ENCODE data around the gene SESTD1. TPM values are rescaled to one million over a fixed set of nuclear protein-coding genes. Genes with fewer than 3 reads are reported as not detected.

SESTD1 gene
- total RNA-seq, 1 experiment from 2014 or later, result 26.6 TPM

GRCh38 chr2:179235463-179236108, 29.0 kb downstream of the SESTD1 start:
- BruUV-seq (replicated peaks), result no TSS peak
- Histone ChIP-seq H3K36me3 (ENCODE audit: control insufficient read depth in 1 of 2, insufficient read depth in 2 of 2, low read length in 2 of 2) (no peaks in the 10 kb centered on the region), H3K27ac (ENCODE audit: low read depth, low read length) (no peak overlapping the region), H3K4me2 (ENCODE audit: low read length) (no peak overlapping the region), H3K4me1 (ENCODE audit: control insufficient read depth in 1 of 2, insufficient read depth in 2 of 2, low read length in 2 of 2) (peaks cover 38 to 48% of the 10 kb centered on the region in 2 experiments), H3K9ac (ENCODE audit: low read length) (no peak overlapping the region), H3K9me3 (ENCODE audit: control insufficient read depth in 1 of 2, insufficient read depth in 1 of 2, low read depth in 1 of 2, low read length in 2 of 2) (no peaks in the 10 kb centered on the region), H2AFZ (ENCODE audit: low read depth, low read length, poor library complexity, severe bottlenecking) (no peak overlapping the region), H3K79me2 (ENCODE audit: insufficient read depth, low read length) (no peaks in the 10 kb centered on the region; the same call in 1 of the 2 replicates), H4K20me1 (ENCODE audit: insufficient read depth) (no peaks in the 10 kb centered on the region), H3K4me3 (replicated peaks in 1 of 2; ENCODE audit: low read depth in 1 of 2, low read length in 2 of 2) (no peak overlapping the region), H3K27me3 (ENCODE audit: insufficient read depth, low read length) (no peaks in the 10 kb centered on the region), H3K9me2 (ENCODE audit: insufficient read depth) (no peaks in the 10 kb centered on the region)
- ChIA-PET CTCF (interaction anchor here (1.0 kb wide), 1 partner anchor 17 kb away, joined by 4 read pairs; no protein-coding TSS in a partner anchor), RAD21 (ENCODE audit: low non-redundant PET in 1 of 2, low total read pairs in 2 of 2, uncharacterized antibody in 2 of 2, unreplicated experiment in 2 of 2) (no interaction called here), POLR2A (no interaction called here)
- intact Hi-C loops (cut with micrococcal nuclease), result no loop called here
- ATAC-seq (no peak), DNase-seq (ENCODE audit: low read depth, low spot score) (no peak)
- TF ChIP-seq ZBTB33 (IDR thresholded peaks at IDR 0.05; ENCODE audit: extremely low read depth, insufficient replicate concordance, low read length), result no peak

GRCh38 chr2:179234658-179235240, 29.9 kb downstream of the SESTD1 start:
- no peak overlapping the region for H3K27ac ChIP-seq (ENCODE audit: low read depth, low read length)
- H4K20me1 ChIP-seq (ENCODE audit: insufficient read depth), result no peaks in the 10 kb centered on the region
- RAD21 ChIA-PET (ENCODE audit: low non-redundant PET in 1 of 2, low total read pairs in 2 of 2, uncharacterized antibody in 2 of 2, unreplicated experiment in 2 of 2), result no interaction called here
- H3K27me3 ChIP-seq (ENCODE audit: insufficient read depth, low read length), result no peaks in the 10 kb centered on the region
- H3K9ac ChIP-seq (ENCODE audit: low read length), result no peak overlapping the region
- no TSS peak for BruUV-seq (replicated peaks)
- H2AFZ ChIP-seq (ENCODE audit: low read depth, low read length, poor library complexity, severe bottlenecking), result no peak overlapping the region
- no peak for ATAC-seq
- CTCF ChIA-PET, result no interaction called here
- intact Hi-C loops (cut with micrococcal nuclease), result no loop called here
- POLR2A ChIA-PET, result no interaction called here
- no peaks in the 10 kb centered on the region for H3K9me2 ChIP-seq (ENCODE audit: insufficient read depth)
- TF ChIP-seq FOSL1 (IDR thresholded peaks at IDR 0.05; ENCODE audit: low read depth), result no peak
- no peak overlapping the region for H3K4me2 ChIP-seq (ENCODE audit: low read length)
- H3K4me1 ChIP-seq (ENCODE audit: control insufficient read depth in 1 of 2, insufficient read depth in 2 of 2, low read length in 2 of 2), result peaks cover 29 to 39% of the 10 kb centered on the region in 2 experiments
- H3K9me3 ChIP-seq (ENCODE audit: control insufficient read depth in 1 of 2, insufficient read depth in 1 of 2, low read depth in 1 of 2, low read length in 2 of 2), result no peaks in the 10 kb centered on the region
- no peak for DNase-seq (ENCODE audit: low read depth, low spot score)
- H3K79me2 ChIP-seq (ENCODE audit: insufficient read depth, low read length), result no peaks in the 10 kb centered on the region; the same call in 1 of the 2 replicates
- H3K36me3 ChIP-seq (ENCODE audit: control insufficient read depth in 1 of 2, insufficient read depth in 2 of 2, low read length in 2 of 2), result no peaks in the 10 kb centered on the region
- H3K4me3 ChIP-seq (replicated peaks in 1 of 2; ENCODE audit: low read depth in 1 of 2, low read length in 2 of 2), result no peak overlapping the region

Data from HCT116 (cell line).